B cell (primary cell): ENCODE results near the gene EIF3J. TPM values are rescaled to one million over a fixed set of nuclear protein-coding genes. Genes with fewer than 3 reads are reported as not detected.

Source experiments
- ATAC-seq: fragments of 200-7000 bp; cut with Tn5 transposase; one replicate; pipeline ENCODE4 v1.10.0; 2021; ENCODE audit warnings: low read depth, mild to moderate bottlenecking, moderate number of reproducible peaks, moderate library complexity
- CTCF ChIA-PET: fragments of 350-600 bp; sonication (Branson Sonifier 250); formaldehyde crosslinking; loops from one replicate; lab custom pipeline; 2021; ENCODE audit warnings: antibody characterized with exemption, inconsistent platforms; lab: Charles Lee
- POLR2A ChIA-PET: fragments of 350-600 bp; sonication (Branson Sonifier 250); formaldehyde crosslinking; loops from one replicate; lab custom pipeline; 2021; ENCODE audit warnings: antibody characterized with exemption; lab: Charles Lee
- DNase-seq: peaks from one replicate; pipeline ENCODE4 v3.0.0; 2013
- H2AFZ ChIP-seq: 2 replicates; pipeline ENCODE4 v1.6.1; 2012; ENCODE audit warnings: mild to moderate bottlenecking, low read depth, low read length; ENCODE audit not compliant: insufficient read depth, poor library complexity, severe bottlenecking
- H3K27ac ChIP-seq, 2 donors: 1 replicate in 1 of 2; 2 replicates in 1 of 2; pipeline ENCODE4 v1.5.1; 2012 to 2013; ENCODE audit warnings: low read length in 2 of 2, mild to moderate bottlenecking in 2 of 2, moderate library complexity in 1 of 2
- H3K27me3 ChIP-seq, 4 experiments: fragments of 200-600 bp in 1 of 4; sonication (generic) in 1 of 4; replicated peaks in 1 of 4; 1 replicate in 2 of 4; 2 replicates in 2 of 4; pipeline versions ENCODE4 v1.6.1 to v1.7.0; 2013 to 2016; ENCODE audit warnings: low read length in 3 of 4, mild to moderate bottlenecking in 2 of 4, mixed read lengths in 1 of 4, moderate library complexity in 1 of 4; ENCODE audit not compliant: insufficient read depth in 4 of 4, control insufficient read depth in 3 of 4; ENCODE audit errors: control extremely low read depth in 1 of 4
- H3K36me3 ChIP-seq, 2 experiments: replicated peaks in 1 of 2; 1 replicate in 1 of 2; 2 replicates in 1 of 2; pipeline versions ENCODE4 v1.6.1 to v1.7.1; 2013; ENCODE audit warnings: low read length in 1 of 2; ENCODE audit not compliant: insufficient read depth in 2 of 2, control insufficient read depth in 1 of 2; ENCODE audit errors: control extremely low read depth in 1 of 2, extremely low read depth in 1 of 2
- H3K4me1 ChIP-seq, 2 donors: fragments of 200-600 bp in 1 of 2; sonication (generic) in 1 of 2; 1 replicate in 1 of 2; 2 replicates in 1 of 2; pipeline versions ENCODE4 v1.5.1 to v1.6.1; 2013 to 2017; ENCODE audit warnings: low read length in 2 of 2; ENCODE audit not compliant: control insufficient read depth in 2 of 2, insufficient read depth in 2 of 2
- H3K4me2 ChIP-seq: replicated peaks from 2 replicates; pipeline ENCODE3; 2012; ENCODE audit warnings: mild to moderate bottlenecking, low read depth, low read length; ENCODE audit not compliant: poor library complexity, severe bottlenecking
- H3K4me3 ChIP-seq, 5 experiments: fragments of 200-600 bp in 1 of 5; sonication (generic) in 1 of 5; 1 replicate in 3 of 5; 2 replicates in 2 of 5; pipeline versions ENCODE4 v1.5.1 to v1.7.0; 2011 to 2016; ENCODE audit warnings: low read length in 4 of 5, mild to moderate bottlenecking in 4 of 5, low read depth in 2 of 5, control low read depth in 1 of 5, moderate library complexity in 1 of 5; ENCODE audit not compliant: insufficient read depth in 1 of 5; ENCODE audit errors: control extremely low read depth in 1 of 5, extremely low read depth in 1 of 5
- H3K79me2 ChIP-seq: fragments of 200-600 bp; sonication (generic); one replicate; pipeline ENCODE4 v1.6.0; 2016; ENCODE audit warnings: low read length; ENCODE audit not compliant: control insufficient read depth, insufficient read depth
- H3K9ac ChIP-seq: fragments of 200-600 bp; sonication (generic); 2 replicates; pipeline ENCODE4 v1.6.1; 2017; ENCODE audit warnings: mild to moderate bottlenecking, low read length, moderate library complexity
- H3K9me3 ChIP-seq, 3 donors: one replicate each; pipeline versions ENCODE4 v1.6.1 to v1.7.1; 2013; ENCODE audit warnings: low read length in 2 of 3; ENCODE audit not compliant: control insufficient read depth in 2 of 3, insufficient read depth in 1 of 3; ENCODE audit errors: control extremely low read depth in 1 of 3
- H4K20me1 ChIP-seq: 2 replicates; pipeline ENCODE4 v1.6.0; 2012; ENCODE audit warnings: mild to moderate bottlenecking, low read length; ENCODE audit not compliant: insufficient read depth, control insufficient read depth, poor library complexity, severe bottlenecking
- H3K27ac Mint-ChIP-seq: one replicate; pipeline ENCODE4 v1.8.0; 2021; ENCODE audit warnings: mixed read lengths
- H3K27me3 Mint-ChIP-seq: one replicate; pipeline ENCODE4 v1.8.0; 2021; ENCODE audit warnings: mixed read lengths
- H3K4me1 Mint-ChIP-seq: one replicate; pipeline ENCODE4 v1.8.0; 2021; ENCODE audit warnings: mixed read lengths
- H3K4me3 Mint-ChIP-seq: one replicate; pipeline ENCODE4 v1.8.0; 2021; ENCODE audit warnings: mixed read lengths
- H3K9me3 Mint-ChIP-seq: one replicate; pipeline ENCODE4 v1.8.0; 2022; ENCODE audit warnings: mixed read lengths; ENCODE audit not compliant: insufficient read depth
- EZH2 ChIP-seq: IDR thresholded peaks from 2 replicates; pipeline ENCODE4 v1.6.1; 2012; ENCODE audit warnings: borderline replicate concordance, low read depth, mild to moderate bottlenecking, moderate library complexity, low read length; ENCODE audit not compliant: insufficient read depth, poor library complexity, severe bottlenecking
- WGBS: methylation state at CpG from one replicate; pipeline ENCODE4 v1.1.5; 2013; ENCODE audit warnings: missing lambda C conversion rate; ENCODE audit not compliant: insufficient coverage; 5-methylcytosine and 5-hydroxymethylcytosine counted together
- intact Hi-C: fragments of 100-400 bp; cut with micrococcal nuclease; formaldehyde crosslinking; loops from one replicate; pipeline ENCODE4 v1.10.0; 2022
- polyA plus RNA-seq: library from polyadenylated mRNA; depleted of rRNA; stranded (reverse); fragments of >200 nt; gene quantifications from 2 replicates; pipeline ENCODE4 v1.2.3, GENCODE V29; 2012
- total RNA-seq, 2 donors: library from RNA; stranded (reverse); fragments of 120-200 nt in 1 of 2; gene quantifications; 1 replicate in 1 of 2; 2 replicates in 1 of 2; pipeline versions ENCODE4 v1.2.3 to v1.2.4, GENCODE V29; 2013 to 2022
- TF ChIP-seq, protein P1 (sequence below): fragments of 200-600 bp; IDR thresholded peaks from one replicate; pipeline ENCODE4 v1.8.0; 2022; ENCODE audit warnings: antibody characterized with exemption, mild to moderate bottlenecking

The EIF3J gene
- total and polyA plus RNA-seq, 2 donors (not counting 1 experiment from before 2014, with no cell fraction given) = 16.5 to 66.7 TPM

DNA sequence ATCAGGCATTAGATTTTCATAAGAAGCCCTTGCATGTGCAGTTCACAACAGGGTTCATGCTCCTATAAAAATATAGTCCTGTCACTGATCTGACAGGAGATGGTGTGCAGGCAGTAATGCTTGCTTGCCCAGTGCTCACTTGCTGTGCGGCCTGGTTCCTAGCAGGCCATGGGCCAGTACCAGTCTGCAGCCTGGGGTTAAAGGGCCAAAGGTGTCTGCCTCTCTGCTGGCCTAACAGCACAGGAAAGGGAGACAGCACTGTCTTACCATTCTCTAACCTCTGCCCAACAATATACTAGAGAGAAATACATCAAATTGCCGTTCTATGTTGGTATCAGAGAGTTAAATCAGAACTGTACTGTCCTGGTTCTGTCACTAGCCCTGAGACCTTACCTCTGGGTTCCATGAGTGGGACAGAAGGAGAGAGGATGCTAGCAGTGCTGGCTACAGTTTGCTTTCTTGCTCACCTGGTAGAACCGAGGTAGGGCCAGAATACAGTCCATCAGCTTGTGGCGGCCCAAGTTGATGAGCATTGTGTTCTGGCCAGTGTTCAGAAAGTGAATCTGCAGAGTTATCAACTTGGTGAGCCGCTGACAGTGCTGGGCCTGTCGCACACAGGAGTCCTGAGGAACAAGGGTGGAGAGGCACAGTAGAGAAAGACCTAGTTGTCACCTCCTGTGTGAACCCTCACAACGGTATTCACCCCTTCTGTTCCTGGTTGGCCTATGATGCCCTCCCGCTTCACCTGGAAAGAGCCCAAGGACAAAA is 28.6 kb downstream of the EIF3J start:
- no peaks in the 10 kb centered on the region for H3K27me3 Mint-ChIP-seq
- no peaks in the 10 kb centered on the region for H3K27me3 ChIP-seq
- peaks cover 24 to 88% of the 10 kb centered on the region in 2 experiments for H3K36me3 ChIP-seq
- POLR2A ChIA-PET = no interaction called here
- H3K9ac ChIP-seq = no peak overlapping the region
- H3K79me2 ChIP-seq = no peaks in the 10 kb centered on the region
- H3K27ac Mint-ChIP-seq = no peak overlapping the region
- no peaks in the 10 kb centered on the region for H3K4me1 Mint-ChIP-seq
- CTCF ChIA-PET = no interaction called here
- intact Hi-C loops = no loop called here
- ATAC-seq (no peak), DNase-seq (no peak)
- no peak overlapping the region for H3K4me2 ChIP-seq
- no peaks in the 10 kb centered on the region for H3K9me3 Mint-ChIP-seq
- H3K4me3 Mint-ChIP-seq = no peak overlapping the region
- 99% methylated on average over 7 of the region's 8 CpGs for WGBS
- no peak for TF ChIP-seq EZH2
- TF ChIP-seq, protein P1, sequence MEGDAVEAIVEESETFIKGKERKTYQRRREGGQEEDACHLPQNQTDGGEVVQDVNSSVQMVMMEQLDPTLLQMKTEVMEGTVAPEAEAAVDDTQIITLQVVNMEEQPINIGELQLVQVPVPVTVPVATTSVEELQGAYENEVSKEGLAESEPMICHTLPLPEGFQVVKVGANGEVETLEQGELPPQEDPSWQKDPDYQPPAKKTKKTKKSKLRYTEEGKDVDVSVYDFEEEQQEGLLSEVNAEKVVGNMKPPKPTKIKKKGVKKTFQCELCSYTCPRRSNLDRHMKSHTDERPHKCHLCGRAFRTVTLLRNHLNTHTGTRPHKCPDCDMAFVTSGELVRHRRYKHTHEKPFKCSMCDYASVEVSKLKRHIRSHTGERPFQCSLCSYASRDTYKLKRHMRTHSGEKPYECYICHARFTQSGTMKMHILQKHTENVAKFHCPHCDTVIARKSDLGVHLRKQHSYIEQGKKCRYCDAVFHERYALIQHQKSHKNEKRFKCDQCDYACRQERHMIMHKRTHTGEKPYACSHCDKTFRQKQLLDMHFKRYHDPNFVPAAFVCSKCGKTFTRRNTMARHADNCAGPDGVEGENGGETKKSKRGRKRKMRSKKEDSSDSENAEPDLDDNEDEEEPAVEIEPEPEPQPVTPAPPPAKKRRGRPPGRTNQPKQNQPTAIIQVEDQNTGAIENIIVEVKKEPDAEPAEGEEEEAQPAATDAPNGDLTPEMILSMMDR = no peak
- no peaks in the 10 kb centered on the region for H3K4me1 ChIP-seq
- no peaks in the 10 kb centered on the region for H4K20me1 ChIP-seq
- no peak overlapping the region for H3K27ac ChIP-seq
- no peak overlapping the region for H3K4me3 ChIP-seq
- H2AFZ ChIP-seq = no peak overlapping the region
- peaks cover 0 to 8% (median 7%) of the 10 kb centered on the region in 3 donors for H3K9me3 ChIP-seq

DNA sequence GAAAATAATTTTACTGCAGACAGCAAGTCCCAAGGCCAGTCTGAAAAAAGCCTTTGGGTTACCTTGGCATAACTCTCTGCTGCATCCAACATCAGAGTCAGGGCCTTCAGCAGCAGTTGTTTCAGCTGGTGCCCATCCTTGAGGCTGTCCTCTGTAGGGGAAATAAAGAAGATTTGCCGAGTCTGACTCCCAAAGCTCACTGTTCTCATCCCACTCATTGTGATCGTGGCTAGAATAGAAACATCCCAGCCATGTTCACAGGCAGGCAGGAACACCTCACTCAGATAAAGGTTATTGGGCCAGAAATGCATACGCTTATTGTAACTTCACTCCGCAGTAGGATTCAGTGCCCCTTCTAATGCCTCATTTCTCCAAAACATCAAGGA is 29.2 kb downstream of the EIF3J start:
- H3K27ac ChIP-seq = no peak overlapping the region
- no peak overlapping the region for H3K4me3 Mint-ChIP-seq
- no peak overlapping the region for H3K27ac Mint-ChIP-seq
- ATAC-seq (no peak), DNase-seq (no peak)
- no peak overlapping the region for H3K9ac ChIP-seq
- H3K79me2 ChIP-seq = no peaks in the 10 kb centered on the region
- H3K4me1 Mint-ChIP-seq = no peaks in the 10 kb centered on the region
- H3K4me1 ChIP-seq = no peaks in the 10 kb centered on the region
- no peak overlapping the region for H2AFZ ChIP-seq
- no peak overlapping the region for H3K4me2 ChIP-seq
- H3K9me3 ChIP-seq = peaks cover 0 to 8% (median 7%) of the 10 kb centered on the region in 3 donors
- no peak for TF ChIP-seq EZH2
- TF ChIP-seq, protein P1 = no peak
- intact Hi-C loops = no loop called here
- ChIA-PET POLR2A (no interaction called here), CTCF (no interaction called here)
- no peaks in the 10 kb centered on the region for H3K9me3 Mint-ChIP-seq
- no peaks in the 10 kb centered on the region for H3K27me3 Mint-ChIP-seq
- H4K20me1 ChIP-seq = no peaks in the 10 kb centered on the region
- H3K4me3 ChIP-seq = no peak overlapping the region
- WGBS = 100% methylated on average over 1 of the region's 4 CpGs
- H3K27me3 ChIP-seq = no peaks in the 10 kb centered on the region
- H3K36me3 ChIP-seq = peaks cover 24 to 90% of the 10 kb centered on the region in 2 experiments
